ENCODE measurements around the gene CD96.

CD96 gene

GRCh38 chr3:111652492-111653180 is 110.6 kb downstream of the CD96 start:
- H3K27me3 Mint-ChIP-seq (ENCODE audit: low read depth), result peaks cover 6% of the 10 kb centered on the region
- H3K4me3 Mint-ChIP-seq, result no peak overlapping the region
- no peaks in the 10 kb centered on the region for H3K4me1 Mint-ChIP-seq
- H3K9me3 Mint-ChIP-seq, result no peaks in the 10 kb centered on the region
- no peak overlapping the region for H3K27ac Mint-ChIP-seq
- H3K36me3 Mint-ChIP-seq (ENCODE audit: low read depth), result no peaks in the 10 kb centered on the region
- TF ChIP-seq CTCF (IDR thresholded peaks at IDR 0.05; ENCODE audit: unreplicated experiment in 3 of 3), result no peak

- Mint-ChIP-seq H3K4me1 (no peaks in the 10 kb centered on the region), H3K36me3 (ENCODE audit: low read depth) (no peaks in the 10 kb centered on the region), H3K27me3 (ENCODE audit: low read depth) (peaks cover 6% of the 10 kb centered on the region), H3K27ac (no peak overlapping the region), H3K4me3 (no peak overlapping the region), H3K9me3 (no peaks in the 10 kb centered on the region)
- TF ChIP-seq CTCF (IDR thresholded peaks at IDR 0.05; ENCODE audit: unreplicated experiment in 3 of 3), result no peak
These were observed 111.8 kb downstream of the CD96 start for GRCh38 chr3:111653766-111654165.

GRCh38 chr3:111662012-111662411 is 120.0 kb downstream of the CD96 start:
- no peak for TF ChIP-seq CTCF (IDR thresholded peaks at IDR 0.05; ENCODE audit: unreplicated experiment in 3 of 3)
- H3K36me3 Mint-ChIP-seq (ENCODE audit: low read depth), result no peaks in the 10 kb centered on the region
- peaks cover 25% of the 10 kb centered on the region for H3K9me3 Mint-ChIP-seq
- H3K27ac Mint-ChIP-seq, result no peak overlapping the region
- H3K4me3 Mint-ChIP-seq, result no peak overlapping the region
- no peaks in the 10 kb centered on the region for H3K4me1 Mint-ChIP-seq
- no peaks in the 10 kb centered on the region for H3K27me3 Mint-ChIP-seq (ENCODE audit: low read depth)

- H3K4me3 Mint-ChIP-seq, result no peak overlapping the region
- H3K4me1 Mint-ChIP-seq, result no peaks in the 10 kb centered on the region
- H3K9me3 Mint-ChIP-seq, result peaks cover 25% of the 10 kb centered on the region
- no peaks in the 10 kb centered on the region for H3K36me3 Mint-ChIP-seq (ENCODE audit: low read depth)
- no peaks in the 10 kb centered on the region for H3K27me3 Mint-ChIP-seq (ENCODE audit: low read depth)
- TF ChIP-seq CTCF (IDR thresholded peaks at IDR 0.05; ENCODE audit: unreplicated experiment in 3 of 3), result no peak
- H3K27ac Mint-ChIP-seq, result no peak overlapping the region
These were observed 120.9 kb downstream of the CD96 start for GRCh38 chr3:111662907-111663306.

GRCh38 chr3:111666041-111666735 is 124.2 kb downstream of the CD96 start:
- Mint-ChIP-seq H3K4me3 (no peak overlapping the region), H3K4me1 (peaks cover 5% of the 10 kb centered on the region), H3K27ac (no peak overlapping the region), H3K27me3 (ENCODE audit: low read depth) (no peaks in the 10 kb centered on the region), H3K9me3 (peaks cover 12% of the 10 kb centered on the region), H3K36me3 (ENCODE audit: low read depth) (no peaks in the 10 kb centered on the region)
- TF ChIP-seq CTCF (IDR thresholded peaks at IDR 0.05; ENCODE audit: unreplicated experiment in 3 of 3), result no peak

- Mint-ChIP-seq H3K4me3 (no peak overlapping the region), H3K36me3 (ENCODE audit: low read depth) (no peaks in the 10 kb centered on the region), H3K27ac (no peak overlapping the region), H3K27me3 (ENCODE audit: low read depth) (no peaks in the 10 kb centered on the region), H3K4me1 (peaks cover 5% of the 10 kb centered on the region), H3K9me3 (peaks cover 8% of the 10 kb centered on the region)
- no peak for TF ChIP-seq CTCF (IDR thresholded peaks at IDR 0.05; ENCODE audit: unreplicated experiment in 3 of 3)
These were observed 125.2 kb downstream of the CD96 start for GRCh38 chr3:111667170-111667569.

Measured in nephron (organoid).